ENCODE measurements around the gene CCN5.
"Not testable (repeated sequence)": the region's sequence is repeated elsewhere in the genome, so short reads cannot be mapped to it uniquely, and the experiment has no call there.

The CCN5 gene, protein sequence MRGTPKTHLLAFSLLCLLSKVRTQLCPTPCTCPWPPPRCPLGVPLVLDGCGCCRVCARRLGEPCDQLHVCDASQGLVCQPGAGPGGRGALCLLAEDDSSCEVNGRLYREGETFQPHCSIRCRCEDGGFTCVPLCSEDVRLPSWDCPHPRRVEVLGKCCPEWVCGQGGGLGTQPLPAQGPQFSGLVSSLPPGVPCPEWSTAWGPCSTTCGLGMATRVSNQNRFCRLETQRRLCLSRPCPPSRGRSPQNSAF
- total RNA-seq = 0 reads per million in 2 donors

DNA sequence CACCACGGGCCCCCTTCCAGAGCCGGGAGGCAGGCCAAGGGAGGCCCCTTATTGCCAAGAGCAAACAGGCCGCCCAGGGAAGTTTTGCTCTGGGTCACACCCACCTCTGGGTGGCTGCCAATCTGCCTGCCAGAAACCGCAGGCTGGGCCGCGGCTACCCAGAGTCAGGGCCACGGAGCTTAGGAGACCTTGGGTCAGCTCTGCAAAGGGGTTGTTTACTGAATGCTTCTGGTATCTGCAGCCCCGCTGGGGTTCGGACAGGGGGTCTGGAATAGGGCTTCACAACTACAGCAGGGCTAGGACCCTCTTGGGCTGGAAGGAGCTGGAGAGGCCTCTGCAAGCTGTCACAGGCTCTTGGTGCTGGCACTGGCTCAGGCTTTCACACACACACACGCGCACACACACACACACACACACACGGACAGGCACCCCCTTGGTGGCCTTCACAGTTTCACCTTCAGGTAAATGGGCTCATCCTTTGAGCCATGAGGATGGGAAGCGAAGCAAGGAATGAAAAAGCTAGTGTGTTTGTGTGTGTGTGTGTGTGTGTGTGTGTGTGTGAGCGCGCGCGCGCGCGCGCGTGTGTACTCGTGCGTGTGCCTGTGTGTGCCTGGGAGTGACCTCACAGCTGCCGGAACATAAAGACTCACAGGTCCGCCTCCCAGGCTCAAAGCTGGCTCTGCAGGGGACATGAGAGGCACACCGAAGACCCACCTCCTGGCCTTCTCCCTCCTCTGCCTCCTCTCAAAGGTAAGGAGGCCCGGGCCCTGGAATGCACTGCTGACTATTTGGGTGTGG, at the start of gene CCN5:
Gene CCN5, plus strand, starts transcription at position 669 of the 798 bp plus-strand sequence. Its CDS starts 22 bp downstream, at position 691.
- DNase-seq = no peak

DNA sequence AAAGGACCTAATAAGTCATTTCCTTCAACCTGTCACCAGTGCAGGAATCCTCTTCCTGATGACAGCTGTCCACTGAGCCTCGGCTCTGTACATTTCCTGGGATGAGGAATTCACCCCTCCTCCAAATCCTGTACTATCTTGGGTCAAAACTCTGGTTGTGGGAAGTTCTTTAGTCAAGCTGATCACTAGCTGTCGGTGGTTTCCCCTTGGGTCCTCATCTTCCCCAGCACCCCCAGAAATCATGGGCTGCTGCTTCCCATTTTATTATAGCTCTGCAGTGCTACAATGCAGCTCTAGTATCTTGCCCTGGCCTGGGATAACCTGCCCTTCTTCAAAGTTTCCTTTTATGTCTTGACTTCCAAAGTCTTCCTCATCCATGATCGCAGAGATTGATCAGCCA, 49.1 kb upstream of the CCN5 start:
- DNase-seq = no peak

DNA sequence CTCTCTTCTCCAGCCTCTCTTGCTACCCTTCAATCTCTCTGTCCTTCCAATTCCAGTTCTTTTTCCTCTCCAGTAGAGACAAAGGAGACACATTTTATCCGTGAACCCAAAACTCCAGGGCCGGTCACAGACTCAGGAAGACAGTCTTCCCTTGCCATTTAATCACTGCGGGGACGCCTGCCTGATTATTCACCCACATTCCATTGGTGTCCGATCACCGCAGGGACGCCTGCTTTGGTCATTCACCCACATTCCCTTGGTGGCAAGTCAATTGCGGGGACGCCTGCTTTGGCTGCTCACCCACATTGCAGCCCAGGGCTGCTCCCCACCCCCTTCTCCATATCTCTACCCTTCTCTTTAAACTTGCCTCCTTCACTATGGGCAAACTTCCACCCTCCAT, 44.3 kb upstream of the CCN5 start:
- not testable (repeated sequence) for DNase-seq

DNA sequence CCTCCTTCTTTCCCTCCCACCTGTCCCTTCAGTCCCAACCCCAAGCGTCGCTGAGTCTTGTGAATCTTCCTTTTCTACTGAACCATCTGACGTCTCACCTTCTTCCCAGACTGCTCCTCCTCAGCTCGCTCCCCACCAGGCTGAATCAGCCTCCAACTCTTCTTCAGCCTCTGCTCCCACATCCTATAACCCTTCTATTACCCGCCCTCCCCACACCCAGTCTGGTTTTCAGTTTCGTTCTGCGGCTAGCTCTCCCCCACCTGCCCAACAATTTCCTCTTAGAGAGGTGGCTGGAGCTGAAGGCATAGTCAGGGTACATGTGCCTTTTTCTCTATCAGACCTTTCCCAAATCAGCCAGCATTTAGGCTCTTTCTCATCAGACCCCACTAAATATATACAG, 43.6 kb upstream of the CCN5 start:
- DNase-seq = not testable (repeated sequence)

DNA sequence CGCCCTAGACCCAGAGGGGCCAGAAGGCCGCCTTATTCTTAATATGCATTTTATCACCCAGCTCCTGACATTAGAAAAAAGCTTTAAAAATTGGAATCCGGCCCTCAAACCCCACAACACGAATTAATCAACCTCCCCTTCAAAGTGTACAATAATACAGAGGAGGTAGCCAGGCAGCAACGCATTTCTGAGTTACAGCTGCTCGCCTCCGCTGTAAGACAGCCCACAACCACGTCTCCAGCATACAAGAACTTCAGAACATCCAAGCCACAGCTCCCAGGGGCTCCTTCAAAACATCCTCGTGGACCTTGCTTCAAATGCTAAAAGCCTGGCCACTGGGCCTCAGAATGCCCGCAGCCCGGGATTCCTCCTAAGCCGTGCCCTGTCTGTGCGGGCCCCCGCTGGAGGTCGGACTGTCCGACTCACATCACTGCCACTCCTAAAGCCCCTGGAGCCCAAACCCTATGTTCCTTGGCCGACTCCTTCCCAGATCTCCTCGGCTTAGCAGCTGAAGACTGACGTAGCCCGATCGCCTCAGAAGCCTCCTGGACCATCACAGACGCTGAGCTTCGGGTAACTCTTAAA, 42.8 kb upstream of the CCN5 start:
- not testable (repeated sequence) for DNase-seq

DNA sequence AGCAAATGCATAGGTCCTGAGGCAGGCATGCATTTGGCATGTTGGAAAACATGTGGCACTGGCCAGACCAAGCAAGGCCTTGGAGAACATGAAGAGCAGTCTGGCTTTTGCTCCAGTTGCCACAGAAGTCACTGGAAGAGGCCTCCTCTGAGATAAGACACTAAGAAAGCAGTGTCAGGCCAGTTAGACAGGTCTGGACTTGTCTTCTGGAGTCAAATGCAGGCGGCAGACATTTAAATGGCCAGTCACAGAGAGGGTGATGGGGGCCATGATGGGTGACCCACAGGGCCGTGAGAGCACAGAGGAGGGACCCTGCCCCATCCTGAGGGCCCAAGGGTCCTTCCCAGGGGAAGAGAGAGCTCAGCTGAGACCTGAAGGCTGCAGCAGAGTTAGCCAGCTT, 36.9 kb upstream of the CCN5 start:
- no peak for DNase-seq

DNA sequence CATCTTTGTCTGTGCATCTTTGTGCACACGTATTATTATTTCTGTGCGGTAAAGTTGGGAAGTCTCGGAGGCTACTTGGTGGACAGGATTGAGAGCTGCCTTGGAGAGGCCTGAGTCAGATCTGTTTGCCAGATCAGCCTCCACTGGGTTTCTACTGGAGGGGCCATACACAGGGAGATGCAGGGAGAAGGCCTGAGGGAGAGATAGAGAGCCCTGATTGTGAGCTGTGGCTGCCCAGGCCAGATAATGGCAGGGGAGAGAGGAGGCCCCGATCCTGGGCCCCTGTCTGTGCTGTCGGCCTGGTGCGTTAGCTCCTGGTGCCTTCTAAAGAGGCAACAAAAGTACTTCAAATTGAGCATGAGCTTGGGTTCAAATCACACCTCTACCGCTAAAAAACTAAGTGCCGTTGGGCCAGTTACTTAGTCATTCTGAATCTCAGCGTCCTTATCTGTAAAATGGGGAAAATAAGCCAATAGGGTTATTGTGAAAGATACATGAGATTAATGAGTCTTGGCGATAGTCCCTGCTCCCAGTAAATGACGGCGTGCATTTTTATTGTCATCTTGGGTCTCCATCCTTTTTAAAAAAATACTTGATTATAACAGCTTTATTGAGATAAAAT, 36.1 kb upstream of the CCN5 start:
- no peak for DNase-seq

DNA sequence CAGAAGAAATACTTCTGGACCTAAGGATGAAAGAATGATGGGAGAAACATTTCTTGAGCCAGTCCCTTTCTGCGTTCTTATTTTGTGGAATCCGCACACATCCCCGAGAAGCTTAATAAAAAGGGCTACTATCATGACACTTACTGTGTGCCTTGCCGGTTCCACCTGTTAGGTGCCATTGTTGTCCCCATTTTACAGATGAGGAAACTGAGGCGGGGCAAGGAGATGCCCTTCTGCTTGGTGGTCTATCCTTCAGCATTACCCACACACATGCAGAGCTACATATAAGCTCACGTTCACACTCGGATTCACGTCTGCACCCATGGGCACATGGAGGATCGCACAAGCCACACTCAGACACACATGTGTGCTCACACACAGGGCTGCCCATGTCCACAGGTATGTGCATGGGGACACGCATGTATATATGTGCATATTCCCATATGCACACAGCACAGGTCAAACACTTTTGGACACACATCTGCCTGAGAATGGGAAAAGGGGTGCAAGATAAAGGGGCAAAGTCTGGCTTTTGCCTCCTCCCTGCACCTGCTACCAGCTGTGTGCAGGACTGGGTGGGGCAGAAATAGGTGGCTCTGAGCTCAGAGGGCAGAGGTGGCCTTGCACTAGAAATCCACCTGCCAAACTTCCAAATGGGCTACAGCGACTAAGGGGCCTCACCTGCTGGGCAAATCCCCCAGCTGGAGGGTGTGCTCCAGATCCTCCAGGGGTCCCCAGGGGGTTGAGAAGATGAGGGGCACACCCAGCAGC, 33.2 kb upstream of the CCN5 start:
- DNase-seq = no peak

DNA sequence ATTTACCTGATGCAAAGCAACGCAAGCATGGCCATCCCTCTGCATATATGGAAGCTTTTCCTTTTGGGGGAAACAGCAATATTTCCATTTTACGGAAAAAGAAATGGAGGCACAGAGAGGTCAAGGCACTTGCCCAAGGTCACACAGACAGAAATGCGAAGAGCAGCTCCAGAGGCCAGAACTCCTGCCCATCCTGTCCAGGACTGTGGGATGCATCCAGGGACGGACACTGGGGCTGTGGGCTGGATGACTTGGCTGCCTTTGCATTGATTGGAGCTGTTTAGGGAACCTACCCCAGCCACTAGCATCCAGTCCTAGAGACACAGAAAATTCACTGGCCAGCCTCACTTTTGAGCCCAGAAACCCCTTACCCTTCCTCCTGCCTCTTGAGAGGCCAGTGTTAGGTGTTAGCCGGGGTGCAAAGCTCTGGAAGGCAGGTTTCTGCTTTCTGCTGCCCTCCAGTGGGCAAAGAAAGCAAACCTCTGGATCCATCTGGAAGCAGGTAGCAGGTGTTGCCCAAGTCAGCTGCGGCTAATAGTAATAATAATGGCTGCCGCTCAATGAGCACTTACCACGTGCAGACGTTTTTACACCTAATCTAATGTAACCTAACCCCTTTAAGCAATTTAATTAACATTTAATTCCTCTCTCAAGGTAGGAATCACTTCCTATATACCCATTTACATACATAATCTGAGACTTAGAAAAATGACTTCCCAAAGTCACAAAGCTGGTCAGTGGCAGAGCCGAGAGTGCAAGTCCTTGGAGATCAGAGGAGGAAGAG, 31.7 kb upstream of the CCN5 start:
- DNase-seq = no peak

DNA sequence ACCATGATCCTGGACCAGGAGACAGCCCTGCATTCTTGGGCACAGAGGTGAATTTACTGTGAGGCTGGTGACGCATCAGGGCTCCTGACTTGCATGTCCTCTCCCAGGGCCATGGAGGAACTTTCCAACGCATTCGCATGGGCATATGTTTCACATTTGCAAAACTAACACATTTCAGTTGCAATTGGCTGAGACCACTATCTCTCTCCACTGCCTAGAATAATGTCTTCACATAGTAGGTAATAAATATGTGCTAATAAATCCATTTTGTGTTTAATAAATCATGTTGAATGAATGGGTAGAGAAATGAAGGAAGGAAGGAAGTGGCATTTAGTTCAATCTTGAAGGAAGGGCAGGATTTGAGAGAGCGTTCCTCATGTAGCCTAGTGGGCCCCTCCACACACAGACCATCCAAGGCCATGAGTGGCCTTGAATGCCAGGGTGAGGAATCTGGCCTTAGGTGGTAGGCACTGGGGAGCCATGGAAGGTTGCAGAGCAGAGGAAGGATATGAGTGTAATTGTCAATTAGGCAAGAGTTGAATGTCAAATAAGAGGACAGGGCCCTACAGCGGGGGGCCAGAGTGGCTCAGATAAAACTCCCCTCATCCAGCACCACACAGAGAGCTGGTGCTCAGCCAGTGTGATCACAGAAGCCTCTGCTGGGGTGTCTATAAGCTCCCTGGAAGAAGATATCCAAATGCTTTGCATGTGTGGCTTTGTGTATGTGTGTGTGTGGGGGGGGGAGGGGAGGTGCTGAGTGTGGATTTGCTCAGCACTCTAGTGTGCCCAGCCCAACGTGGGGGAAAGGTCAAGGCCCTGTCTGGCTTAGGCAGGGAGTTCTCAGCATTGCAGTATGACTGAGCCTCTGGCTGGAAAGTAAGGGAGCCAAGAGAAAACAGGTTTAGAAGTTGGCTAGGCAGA, 30.9 kb upstream of the CCN5 start:
- DNase-seq = no peak

DNA sequence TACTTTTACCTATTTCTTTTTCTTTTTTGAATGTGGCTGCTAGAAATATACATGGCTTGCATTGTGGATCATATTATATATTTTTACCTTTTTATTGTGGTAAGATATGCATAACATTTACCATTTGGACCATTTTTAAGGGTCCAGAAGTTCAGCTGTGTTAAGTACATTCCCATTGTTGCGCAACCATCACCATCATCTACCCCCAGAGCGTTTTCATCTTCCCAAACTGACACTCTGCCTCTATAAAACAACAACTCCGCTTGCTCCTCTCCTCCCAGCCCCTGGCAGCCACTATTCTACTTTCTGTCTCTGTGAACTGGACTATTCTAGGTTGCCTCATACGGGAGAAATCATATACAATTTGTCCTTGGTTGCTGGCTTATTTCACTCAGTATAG, 28.2 kb upstream of the CCN5 start:
- no peak for DNase-seq

DNA sequence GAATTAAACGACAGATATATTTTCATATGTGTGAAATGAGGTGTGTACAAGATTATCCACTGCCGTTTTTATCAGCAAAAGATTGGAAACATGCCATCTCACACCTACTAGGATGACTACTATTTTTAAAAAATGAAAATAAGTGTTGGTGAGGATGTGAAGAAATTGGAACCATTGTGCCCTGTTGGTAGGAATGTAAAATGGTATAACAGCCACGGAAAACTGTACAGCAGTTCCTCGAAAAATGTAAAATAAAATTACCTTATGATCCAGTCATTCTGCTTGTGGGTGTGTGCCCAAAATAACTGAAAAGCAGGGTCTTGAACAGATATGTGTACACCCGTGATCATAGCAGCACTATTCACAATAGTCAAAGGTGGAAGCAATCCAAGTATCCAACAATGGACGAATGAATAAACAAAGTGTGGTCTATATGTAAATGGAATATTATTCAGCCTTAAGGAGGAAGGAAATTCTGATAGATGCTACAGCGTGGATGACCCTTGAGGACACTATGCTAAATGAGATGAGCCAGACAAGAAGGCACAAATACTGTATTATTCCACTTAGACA, 27.0 kb upstream of the CCN5 start:
- DNase-seq = no peak

DNA sequence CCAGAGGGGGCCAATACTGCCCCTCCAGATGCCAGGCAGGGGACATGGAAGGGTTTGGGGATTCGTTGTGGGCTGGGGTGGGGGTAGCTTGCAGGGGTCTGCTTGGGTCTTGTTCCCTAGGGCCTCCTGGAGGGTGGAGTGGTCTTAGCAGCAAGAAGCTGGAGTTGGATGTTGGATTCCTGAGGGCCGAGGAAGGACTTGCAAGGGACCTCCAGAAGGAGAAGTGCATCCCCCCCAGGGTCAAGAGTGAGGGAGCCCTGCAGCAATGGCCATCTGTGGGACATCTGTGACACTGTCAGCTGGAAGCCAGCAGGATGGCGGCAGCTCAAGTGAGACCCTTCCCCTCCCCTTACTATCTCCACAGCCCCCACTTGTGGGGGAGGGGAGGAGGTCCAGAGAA, 25.4 kb upstream of the CCN5 start:
- no peak for DNase-seq

DNA sequence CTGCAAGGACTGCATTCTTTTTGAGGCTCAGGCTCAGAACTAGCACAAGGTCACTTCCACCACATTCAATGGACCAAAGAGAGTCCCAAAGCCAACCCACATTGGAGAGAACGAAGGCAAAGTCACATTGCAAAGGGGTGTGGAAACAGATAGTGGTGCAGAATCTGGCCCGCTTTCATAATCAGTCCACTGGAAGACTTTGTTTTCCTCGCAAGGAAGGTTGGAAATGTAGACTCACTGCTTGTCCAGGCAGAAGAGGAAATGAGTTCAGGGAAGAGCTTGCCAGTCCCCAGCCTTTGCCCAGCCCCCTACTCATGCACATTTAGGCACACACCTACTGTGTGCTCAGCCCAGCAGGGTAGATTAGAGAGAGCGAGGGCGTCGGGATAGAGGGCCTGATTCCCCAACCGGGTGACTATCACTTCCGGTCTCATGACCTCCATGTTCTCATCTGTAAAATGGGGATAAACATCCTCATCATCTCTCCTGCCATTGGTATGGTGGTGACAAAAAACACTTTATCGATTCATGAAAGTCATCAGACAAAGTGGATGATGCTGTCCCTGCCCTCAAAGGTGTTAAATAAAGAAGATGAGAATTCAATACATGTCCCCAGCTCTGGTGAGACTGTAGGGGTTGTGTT, 24.3 kb upstream of the CCN5 start:
- DNase-seq = no peak

DNA sequence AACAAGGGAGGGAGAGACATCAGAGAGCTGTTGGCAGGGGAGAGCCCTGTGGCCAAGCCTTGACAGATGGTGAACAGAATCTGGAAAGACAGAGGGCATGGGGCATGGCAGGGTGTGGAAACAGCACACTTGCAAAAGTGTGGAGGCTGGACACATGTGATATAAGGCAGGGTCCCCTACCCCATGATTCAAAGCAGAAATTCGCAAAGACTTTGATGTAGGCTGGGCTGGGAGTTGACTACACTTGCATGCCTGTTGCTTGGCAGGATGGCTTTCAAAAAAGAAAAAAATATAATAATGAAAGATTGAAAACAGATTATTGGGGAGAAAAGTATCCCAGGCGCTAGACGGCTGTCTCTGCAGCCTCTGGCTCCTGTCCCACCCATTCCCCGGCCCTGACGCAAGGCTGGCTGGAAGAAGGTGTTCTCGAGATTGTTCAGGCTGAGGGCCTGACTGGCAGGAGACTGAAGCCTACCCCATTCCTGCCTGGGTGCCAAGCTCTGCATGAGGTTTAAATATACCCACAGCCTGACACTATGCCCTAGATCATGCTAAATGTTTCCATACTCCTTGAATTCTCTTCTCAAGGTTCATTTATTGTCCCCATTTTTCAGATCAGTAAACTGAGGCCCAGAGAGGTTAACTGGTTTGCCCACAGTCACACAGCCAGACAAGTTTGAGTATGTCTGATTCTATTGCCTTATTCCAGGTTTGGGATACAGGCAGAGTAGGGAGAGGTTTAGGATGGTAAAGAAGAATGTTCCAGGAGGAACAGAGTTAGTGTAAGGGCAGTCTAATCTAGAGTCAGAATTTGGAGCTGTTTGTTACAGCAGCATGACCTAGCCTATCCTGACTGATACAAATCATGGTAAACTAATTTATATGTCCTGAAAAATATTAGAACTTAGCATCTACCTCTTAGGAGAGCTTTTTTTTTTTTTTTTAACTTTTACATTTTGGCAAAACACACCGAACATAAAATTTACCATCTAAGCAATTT, 23.4 kb upstream of the CCN5 start:
- no peak for DNase-seq

DNA sequence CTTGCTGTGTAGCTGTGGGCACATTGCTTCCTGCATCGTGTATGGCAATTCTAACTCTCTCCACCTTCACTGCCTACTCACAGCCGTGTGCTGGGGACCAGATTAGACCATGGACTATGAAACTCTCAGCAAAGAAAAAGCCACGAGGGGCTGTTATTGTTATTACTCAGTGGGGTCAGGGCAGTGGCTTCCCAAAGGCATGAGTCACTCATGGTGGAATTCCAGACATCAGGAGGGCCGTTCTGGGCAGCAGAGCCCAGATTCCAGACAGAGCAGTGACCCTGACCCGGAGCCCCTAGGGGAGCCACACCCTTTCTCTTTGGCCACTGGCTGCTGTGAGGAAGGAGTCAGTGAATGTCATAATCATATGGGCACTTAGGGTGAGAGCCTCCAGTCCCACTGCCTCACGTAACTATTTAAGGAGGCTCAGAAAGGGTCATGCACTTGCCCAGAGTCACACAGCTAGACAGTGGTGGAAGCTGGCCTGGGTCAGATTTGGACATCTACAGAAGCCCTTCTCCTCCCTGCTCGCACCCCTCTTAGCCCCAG, 22.2 kb upstream of the CCN5 start:
- no peak for DNase-seq

DNA sequence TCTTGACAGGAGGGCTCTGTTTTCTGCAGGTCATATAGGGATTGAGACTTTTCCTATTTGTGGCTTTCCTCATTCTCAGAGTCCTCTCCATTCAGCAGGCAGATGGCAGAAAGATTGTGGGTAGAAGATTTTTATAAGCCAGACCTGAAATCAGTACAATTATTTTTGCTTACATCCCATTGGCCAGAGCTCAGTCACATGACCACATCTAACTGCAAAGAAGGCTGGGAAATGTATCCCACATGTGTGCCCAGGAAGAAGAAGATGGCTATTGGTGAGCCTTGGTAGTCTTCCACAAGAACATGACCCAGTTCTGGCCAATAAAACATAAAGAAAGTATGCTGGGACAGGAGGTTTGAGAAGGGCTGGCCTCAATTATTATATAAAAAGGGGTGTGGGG, 21.5 kb upstream of the CCN5 start:
- DNase-seq = no peak

DNA sequence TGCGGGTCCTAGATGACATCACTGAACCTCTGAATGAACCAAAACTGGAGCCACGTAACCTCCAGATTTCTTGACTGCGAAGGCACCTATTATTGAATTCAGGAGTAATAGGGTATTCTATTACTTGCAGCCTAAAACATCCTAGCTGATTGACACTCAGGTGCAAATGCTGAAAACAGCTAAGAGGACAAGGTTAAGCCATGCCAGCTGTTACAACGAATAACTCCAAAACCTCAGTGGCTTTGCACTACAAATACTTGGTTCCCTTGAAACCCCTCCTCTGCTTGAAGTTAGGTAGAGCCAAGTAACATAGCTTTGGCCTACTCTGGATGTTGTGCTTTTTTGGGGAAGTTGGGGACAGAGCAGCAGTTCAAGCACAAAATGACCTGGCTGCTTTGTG, 21.0 kb upstream of the CCN5 start:
- DNase-seq = no peak
